NCI-H460 (cell line): Measurements from ENCODE around the gene UBE2L3. TPM values are rescaled to one million over a fixed set of nuclear protein-coding genes. Genes with fewer than 3 reads are reported as not detected.
"Not testable (repeated sequence)": the region's sequence is repeated elsewhere in the genome, so short reads cannot be mapped to it uniquely, and the experiment has no call there.

Experiments
- DNase-seq: peaks from one replicate; pipeline ENCODE4 v3.0.0-alpha.2; 2016; ENCODE audit warnings: low read depth; ENCODE audit errors: extremely low read depth
- total RNA-seq: library from RNA; depleted of rRNA; stranded (reverse); fragments of >200 nt; shearing (Covaris generic); gene quantifications from 2 replicates; pipeline ENCODE4 v1.2.3, GENCODE V29; 2014

The UBE2L3 gene
- total RNA-seq, 1 experiment from 2014 or later, result 62.5 TPM

DNA sequence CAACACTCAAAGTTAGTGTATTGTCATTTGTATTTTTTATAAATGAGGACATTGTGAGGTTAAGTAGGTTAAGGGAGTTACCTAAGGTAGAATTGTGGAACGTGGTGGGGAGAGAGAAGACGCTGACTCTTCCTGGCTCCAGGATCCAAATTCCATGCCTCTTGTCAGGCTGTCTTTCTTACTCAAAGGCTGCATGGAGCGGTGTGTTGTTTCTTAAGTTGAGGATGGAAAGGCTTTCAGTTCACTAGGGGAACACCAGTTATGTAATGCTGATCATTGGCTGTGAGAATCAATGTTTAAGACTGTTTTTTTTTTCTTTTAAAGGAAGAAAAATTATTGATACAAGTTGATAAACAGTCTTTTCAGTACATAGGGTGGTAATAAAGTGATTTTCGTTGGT is 2.9 kb downstream of the UBE2L3 start:
- no peak for DNase-seq

DNA sequence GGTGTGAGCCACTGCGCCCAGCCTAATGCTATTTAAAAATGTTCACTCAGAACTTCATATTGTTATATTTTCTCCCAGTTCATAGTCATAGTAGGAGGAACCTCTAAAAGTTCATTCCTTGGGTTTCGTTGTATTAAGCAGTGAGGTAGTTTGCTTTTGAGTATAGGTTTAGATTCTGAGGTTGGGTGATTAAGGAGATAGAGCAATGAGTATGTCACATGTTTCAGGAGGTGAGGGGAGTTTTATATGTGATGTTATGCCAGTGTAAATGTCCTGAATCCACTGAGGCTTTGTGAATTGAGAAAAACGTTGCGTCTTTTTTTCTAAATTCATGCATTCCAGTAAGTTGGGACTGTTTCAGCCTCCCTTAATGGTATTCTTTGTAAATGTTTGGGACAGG is 4.2 kb downstream of the UBE2L3 start:
- no peak for DNase-seq

DNA sequence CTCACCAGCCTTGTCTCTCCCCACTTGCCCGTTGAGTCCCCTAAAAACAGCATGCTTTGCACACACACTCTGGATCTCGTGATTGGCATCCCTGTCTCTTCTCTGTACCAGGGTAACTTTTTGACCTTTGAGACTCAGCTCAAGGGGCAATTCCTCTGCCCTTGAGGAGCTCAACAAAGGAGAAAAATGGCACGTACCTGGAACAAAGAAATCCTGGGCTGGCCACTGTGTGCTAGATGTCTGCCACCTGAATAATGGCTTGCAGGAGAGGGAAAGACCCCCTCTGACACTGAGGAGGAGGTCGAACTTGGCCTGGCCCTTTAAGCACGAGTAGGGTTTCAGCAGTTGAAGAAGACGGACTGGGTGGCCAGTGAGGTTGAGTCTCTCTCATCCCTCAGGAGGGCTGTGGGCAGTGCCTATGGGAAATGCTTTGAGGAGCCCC is 5.8 kb downstream of the UBE2L3 start:
- no peak for DNase-seq

DNA sequence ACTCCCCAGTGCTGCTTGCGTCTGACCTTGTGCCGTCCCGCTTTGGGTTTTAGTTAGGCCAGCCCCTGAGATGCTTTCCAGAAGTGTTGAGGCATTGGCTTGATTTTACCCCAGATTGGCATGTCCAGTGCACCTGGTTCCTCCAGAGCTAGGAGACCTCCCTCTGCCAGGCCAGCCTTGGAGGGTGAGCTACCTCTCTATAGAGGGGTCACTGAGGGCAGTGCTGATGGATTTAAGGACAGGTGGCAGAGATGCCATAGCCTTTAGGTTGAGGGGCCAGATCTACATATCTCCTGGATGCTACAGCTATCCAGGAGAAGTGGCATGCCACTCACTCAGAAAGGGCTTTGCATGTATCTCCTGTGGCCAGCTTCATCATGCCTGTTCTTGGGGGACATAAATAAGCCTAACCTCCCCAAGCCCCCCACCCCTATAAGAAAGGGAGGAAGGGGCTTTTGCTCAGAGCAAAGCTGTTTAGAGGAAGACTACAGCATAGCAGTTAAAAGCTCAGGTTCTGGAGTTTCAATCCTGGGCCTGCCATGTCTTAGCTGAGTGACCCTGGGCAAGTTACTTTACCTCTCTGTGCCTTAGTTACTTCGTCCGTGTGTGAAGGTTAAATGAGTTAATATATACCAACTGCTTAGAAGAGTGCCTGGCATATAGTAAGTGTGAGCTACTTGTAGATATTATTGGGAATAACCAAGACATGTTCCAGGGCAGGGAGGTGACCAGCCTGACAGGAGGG is 6.4 kb downstream of the UBE2L3 start:
- DNase-seq, result no peak

DNA sequence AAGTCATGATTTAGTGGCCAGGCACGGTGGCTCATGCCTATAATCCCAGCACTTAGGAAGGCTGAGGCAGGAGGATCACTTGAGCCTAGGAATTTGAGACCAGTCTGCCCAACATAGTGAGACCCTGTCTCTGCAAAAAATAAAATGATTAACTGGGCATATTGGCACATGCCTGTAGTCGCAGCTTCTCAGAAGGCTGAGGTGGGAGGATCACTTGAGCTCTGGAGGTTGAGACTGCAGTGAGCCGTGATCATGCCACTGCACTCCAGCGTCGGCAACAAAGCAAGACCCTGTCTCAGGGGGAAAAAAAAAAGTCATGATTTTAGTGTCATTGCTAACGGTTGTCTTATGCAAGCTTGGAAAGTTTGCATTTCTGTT is 11.9 kb downstream of the UBE2L3 start:
- no peak for DNase-seq

DNA sequence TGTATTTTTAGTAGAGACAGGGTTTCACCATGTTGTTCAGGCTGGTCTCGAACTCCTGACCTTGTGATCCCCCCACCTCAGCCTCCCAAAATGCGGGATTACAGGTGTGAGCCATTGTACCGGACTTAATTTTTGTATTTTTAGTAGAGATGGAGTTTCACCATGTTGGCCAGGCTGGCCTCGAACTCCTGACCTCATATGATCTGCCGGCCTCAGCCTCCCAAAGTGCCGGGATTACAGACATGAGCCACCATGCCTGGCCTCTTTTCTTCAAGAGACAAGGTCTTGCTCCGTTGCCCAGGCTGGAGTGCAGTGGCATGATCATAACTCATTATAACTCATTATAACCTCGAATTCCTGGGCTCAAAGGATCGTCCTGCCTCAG is 13.1 kb downstream of the UBE2L3 start:
- DNase-seq, result not testable (repeated sequence)

DNA sequence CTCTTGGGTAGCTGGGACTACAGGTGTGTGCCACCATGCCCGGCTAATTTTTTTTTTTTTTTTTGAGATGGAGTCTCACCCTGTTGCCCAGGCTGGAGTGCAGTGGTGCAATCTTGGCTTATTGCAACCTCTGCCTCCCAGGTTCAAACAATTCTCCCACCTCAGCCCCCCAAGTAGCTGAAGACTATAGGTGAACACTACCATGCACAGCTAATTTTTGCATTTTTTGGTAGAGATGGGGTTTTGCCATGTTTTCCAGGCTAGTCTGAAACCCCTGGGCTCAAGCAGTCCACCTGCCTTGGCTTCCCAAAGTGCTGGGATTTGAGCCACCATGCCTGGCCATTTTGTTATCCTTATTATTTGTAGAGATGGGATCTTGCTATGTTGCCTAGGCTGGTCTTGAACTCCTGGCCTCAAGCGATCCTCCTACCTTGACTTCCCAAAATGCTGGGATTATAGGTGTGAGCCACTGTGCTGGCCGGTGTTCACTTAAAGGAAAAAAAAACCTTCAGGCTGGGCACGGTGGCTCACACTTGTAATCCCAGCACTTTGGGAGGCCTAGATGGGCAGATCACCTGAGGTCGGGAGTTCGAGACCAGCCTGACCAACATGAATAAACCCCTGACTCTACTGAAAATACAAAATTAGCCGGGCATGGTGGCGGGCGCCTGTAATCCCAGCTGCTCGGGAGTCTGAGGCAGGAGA is 13.6 kb downstream of the UBE2L3 start:
- DNase-seq, result not testable (repeated sequence)

DNA sequence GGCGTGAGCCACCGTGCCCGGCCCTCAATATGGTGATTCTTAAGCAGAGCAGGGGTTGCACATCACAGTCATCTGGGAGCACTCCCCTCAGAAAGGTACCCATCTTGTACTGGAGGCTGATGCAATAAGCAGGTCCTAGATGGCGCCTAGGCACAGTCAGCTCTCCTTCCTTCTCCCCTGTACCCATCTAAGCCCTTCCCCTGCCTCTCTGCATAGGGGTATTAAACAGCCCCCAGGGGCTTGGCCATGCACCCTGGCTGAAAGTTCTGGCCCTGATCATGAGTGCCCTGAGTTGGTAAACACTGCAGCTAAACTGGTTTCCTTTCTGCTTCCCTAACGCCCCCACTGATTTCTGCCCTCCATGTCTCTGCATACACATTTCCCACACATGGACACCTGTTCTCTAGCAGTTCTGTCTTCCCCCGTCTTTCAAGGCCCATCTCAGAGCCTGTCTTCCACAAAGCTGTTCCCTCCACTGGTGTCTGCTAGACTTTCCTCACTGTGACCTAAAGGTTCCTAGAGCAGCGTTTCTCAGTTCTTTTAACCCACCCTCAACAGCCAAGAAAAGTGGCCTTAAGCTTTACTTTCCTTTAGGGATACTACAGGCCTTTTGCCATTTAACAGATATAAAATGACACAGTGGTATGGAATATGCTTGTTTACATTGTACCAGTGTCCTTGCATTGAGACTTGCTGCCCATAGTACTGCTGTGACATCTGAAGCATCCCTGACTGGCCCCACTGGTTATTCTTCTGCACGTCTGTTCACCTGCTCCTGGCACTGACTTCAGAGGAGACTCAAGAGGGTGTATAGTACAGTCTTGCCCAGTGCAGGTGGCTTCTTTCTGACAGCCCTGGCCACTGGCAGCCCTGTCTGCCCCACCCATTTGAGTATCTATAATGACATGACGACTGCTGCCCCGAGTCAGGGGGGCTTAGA is 15.6 kb downstream of the UBE2L3 start:
- DNase-seq, result no peak

DNA sequence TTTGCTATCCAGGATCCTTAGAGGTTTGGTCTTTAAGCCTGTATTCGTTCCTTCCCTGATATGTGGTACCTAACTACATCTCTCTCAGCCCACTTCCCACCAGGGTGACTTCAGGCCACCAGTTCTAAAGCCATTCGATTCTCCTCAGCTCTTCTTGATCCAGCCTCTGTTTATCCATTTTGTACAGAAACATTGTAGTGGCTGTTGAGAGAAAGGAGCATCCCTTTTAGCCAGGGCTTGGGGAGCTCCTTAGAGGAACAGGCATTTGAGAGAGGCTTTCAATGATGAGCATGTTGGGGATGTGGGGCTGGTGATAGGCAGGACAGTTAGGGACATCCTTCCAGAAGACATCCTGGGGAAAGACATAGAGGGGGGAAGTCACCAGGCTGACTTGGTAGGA is 17.9 kb downstream of the UBE2L3 start:
- no peak for DNase-seq

GRCh38 chr22:21587803-21588611 is 20.5 kb downstream of the UBE2L3 start:
- DNase-seq, result no peak

DNA sequence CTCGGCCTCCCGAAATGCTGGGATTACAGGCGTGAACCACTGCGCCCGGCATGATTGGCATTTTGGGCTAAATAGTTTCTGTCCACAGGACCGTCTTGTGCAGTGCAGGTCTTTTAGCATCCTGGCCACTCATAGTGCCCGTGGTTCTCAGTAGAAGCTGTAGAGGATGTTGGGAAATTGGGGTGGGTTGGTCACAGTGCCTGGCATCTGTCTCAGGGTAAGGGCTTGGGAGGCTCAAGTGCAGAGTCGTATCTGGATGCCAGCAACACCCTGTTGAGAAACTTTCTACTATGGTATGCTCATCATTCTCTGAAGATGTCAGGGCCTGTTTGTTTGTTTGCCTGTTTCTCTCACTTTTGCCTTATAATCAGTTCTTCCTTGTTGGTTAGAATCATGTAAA is 21.9 kb downstream of the UBE2L3 start:
- no peak for DNase-seq

DNA sequence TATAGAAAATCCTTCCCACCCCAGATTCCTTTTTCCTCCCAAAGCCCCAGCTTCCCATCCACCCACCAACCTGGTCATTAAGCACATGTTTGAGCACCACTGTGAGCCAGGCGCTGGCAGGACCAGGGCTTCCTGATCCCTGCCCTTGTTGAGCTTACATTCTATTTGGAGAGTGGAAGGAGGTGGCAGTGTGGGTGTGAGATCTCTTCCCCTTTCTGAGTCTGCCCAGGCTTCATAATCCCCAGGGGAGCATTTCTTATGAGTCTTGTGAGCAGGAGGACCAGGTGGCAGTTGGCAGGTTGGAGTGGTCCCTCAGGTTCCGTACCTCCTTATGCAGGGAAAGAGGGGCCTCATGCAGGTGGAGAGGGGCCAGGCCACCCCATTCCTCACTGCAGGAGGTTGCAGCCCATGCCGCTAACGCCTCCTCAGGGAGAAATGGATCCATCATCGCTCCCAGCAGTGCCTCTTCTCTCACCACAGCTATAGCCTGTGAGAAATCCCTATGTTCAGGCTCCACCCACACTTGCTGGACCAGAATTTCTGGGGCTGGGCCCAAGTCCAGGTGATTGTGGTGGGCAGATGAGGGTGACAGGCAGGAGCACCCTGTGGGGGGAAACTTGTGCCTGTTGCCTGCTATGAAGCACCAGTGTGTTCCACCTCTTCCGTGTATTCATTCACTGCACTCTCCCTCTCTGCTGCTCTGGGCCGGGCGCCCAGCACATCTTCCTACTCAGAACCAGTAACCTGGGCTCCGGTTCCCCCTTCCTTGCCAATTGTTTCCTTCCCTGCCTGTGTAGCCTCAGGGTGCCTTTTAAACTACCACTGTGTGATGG is 23.5 kb downstream of the UBE2L3 start:
- no peak for DNase-seq

DNA sequence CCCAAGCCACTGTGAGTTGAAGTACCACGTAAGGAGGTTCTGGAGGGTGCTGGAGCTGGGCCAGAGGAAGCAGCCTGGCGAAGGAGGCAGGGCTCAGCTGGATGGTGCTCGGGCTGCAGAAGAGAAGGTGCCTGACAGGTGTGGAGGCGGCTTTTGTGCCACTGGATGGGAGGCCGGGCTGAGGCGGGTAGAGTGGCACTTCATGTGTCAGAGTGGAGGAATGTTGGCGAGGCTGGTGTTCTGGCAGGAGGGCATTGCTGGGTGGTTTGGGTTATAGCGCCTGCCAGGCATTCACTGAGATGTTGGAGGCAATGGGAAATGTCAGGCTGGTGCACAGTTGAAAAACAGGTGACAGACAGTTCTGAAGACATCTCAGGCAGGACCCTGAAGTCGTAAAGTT is 24.2 kb downstream of the UBE2L3 start:
- no peak for DNase-seq

DNA sequence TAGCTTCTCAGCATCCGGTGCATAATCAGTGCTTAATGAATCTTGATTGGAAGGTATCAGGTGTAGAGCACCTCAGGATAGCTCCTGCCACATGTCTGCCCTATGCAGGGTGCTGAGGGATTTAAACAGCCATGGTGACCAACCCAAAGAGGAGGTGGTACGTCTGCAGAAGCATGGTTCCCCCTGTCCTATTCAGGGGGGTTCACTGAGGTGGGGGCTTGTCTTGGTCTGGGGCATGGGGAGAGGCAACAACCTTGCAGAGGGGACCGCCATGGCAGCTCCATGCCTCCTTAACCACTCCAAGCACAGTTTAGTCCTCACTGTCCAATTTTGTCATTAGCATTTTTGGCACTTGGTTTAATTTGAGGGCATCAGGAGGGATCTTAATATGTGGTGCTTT is 24.9 kb downstream of the UBE2L3 start:
- DNase-seq, result no peak

DNA sequence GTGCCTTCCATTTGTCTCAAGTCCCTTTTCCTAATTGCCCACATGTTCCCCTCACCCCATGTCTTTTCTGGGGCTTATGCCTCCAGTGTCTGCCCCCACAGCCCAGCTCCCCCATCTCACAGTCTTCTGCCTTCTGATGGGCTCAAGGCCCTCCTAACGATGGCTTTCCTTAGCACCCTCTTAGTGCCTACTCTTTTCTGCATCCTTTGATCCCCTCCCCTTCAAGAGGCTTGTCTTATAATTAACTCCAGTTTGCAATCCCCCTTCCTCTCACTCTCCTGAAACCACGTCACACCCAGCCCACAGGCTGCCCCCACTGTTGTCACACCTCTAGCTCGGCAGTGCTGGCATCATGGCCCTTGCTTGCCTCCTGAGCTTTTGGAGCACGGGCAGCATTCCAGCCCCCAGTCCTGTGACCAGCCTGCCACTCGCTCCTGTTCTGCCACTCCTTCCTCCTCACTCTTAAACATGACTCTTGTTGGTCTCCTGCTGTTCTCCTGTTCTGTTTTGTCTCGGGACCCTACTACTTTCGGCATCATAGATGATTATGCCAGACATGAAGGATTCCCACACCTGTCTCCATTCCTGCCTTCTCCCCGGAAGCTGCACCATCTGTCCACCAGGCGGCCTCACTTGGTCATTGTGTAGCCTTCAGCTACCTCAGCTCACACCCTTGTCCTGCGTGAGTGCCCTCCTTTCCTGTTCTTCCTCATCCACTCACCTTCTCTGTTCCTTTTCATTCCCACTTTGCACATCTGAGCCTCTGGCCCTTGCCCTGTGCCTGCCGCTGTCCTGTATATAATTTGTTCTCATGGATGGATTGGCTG is 26.1 kb downstream of the UBE2L3 start:
- DNase-seq, result no peak

- DNase-seq, result no peak
Observed at GRCh38 chr22:21594865-21595452, 27.4 kb downstream of the UBE2L3 start.

DNA sequence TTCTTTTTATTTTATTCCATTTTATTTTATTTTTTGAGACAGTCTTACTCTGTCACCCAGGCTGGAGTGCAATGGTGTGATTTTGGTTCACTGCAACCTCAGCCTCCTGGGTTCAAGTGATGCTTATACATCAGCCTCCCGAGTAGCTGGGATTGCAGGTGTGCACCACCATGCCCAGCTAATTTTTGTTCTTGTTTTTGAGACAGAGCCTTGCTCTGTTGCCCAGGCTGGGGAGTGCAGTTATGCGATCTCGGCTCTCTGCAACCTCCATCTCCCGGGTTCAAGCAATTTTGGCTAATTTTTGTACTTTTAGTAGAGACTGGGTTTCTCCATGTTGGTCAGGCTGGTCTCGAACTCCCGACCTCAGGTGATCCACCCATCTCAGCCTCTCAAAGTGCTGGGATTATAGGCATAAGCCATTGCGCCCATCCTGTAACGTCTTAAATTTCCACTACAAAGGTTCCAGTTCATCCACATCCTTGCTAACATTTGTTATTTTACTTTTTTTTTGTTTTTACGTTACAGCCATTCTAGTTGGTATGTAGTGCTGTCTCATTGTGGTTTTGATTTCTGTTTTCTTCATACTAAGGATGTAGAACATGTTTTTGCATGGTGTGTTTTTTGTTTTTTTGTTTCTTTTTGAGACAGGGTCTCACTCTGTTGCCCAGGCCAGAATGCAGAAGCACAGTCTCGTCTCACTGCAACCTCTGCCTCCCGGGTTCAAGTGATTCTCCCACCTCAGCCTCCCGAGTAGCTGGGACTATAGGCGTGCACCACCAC is 29.0 kb downstream of the UBE2L3 start:
- not testable (repeated sequence) for DNase-seq
